Smooth muscle cell (in vitro differentiated cells): ENCODE measurements around the gene CDC25B. TPM values are rescaled to one million over a fixed set of nuclear protein-coding genes. Genes with fewer than 3 reads are reported as not detected.

ENCODE experiments used
- DNase-seq: peaks from one replicate; lab custom pipeline; 2025; ENCODE audit not compliant: unreplicated experiment; lab: John Stamatoyannopoulos, UW
- H2AFZ ChIP-seq: fragments of 200-600 bp; sonication (generic); 2 replicates; pipeline ENCODE4 v1.6.0; 2016; ENCODE audit warnings: antibody characterized with exemption, low read depth, mild to moderate bottlenecking
- H3F3A ChIP-seq: fragments of 200-600 bp; sonication (generic); 2 replicates; pipeline ENCODE4 v1.6.0; 2017; ENCODE audit warnings: antibody characterized with exemption, low read depth
- H3K27ac ChIP-seq: fragments of 200-600 bp; sonication (generic); 2 replicates; pipeline ENCODE4 v1.5.1; 2016; ENCODE audit warnings: low read depth, mild to moderate bottlenecking
- H3K27me3 ChIP-seq: fragments of 200-600 bp; sonication (generic); 2 replicates; pipeline ENCODE4 v1.6.1; 2016; ENCODE audit warnings: low read depth, mild to moderate bottlenecking
- H3K36me3 ChIP-seq: fragments of 200-600 bp; sonication (generic); 2 replicates; pipeline ENCODE4 v1.5.1; 2016; ENCODE audit warnings: low read depth
- H3K4me1 ChIP-seq: fragments of 200-600 bp; sonication (generic); 2 replicates; pipeline ENCODE4 v1.5.1; 2016; ENCODE audit warnings: low read depth
- H3K4me2 ChIP-seq: fragments of 200-600 bp; sonication (generic); 2 replicates; pipeline ENCODE4 v1.6.0; 2016; ENCODE audit warnings: mild to moderate bottlenecking
- H3K4me3 ChIP-seq: fragments of 200-600 bp; sonication (generic); 2 replicates; pipeline ENCODE4 v1.5.1; 2016; ENCODE audit warnings: mild to moderate bottlenecking
- H3K79me2 ChIP-seq: fragments of 200-600 bp; sonication (generic); 2 replicates; pipeline ENCODE4 v1.6.0; 2016; ENCODE audit warnings: low read depth, mild to moderate bottlenecking
- H3K9ac ChIP-seq: fragments of 200-600 bp; sonication (generic); 2 replicates; pipeline ENCODE4 v1.6.0; 2016; ENCODE audit warnings: low read depth
- H3K9me3 ChIP-seq: fragments of 200-600 bp; sonication (generic); replicated peaks from 2 replicates; pipeline ENCODE4 v1.5.1; 2016; ENCODE audit warnings: low read depth
- H4K20me1 ChIP-seq: fragments of 200-600 bp; sonication (generic); 2 replicates; pipeline ENCODE4 v1.6.0; 2016; ENCODE audit warnings: low read depth
- CTCF ChIP-seq: fragments of 200-600 bp; sonication (generic); IDR thresholded peaks from 2 replicates; pipeline ENCODE4 v1.5.1; 2017; ENCODE audit warnings: borderline replicate concordance, mild to moderate bottlenecking, antibody characterized with exemption; ENCODE audit not compliant: insufficient read depth, poor library complexity, severe bottlenecking
- WGBS: methylation state at CpG from one replicate; pipeline ENCODE4 v1.1.7; 2016; ENCODE audit warnings: low lambda C conversion rate; 5-methylcytosine and 5-hydroxymethylcytosine counted together
- polyA plus RNA-seq: library from polyadenylated mRNA; unstranded; fragments of >200 nt; fragmentation: Nextera tagmentation; extraction: Ambion mirVana; gene quantifications from 2 replicates; pipeline ENCODE4 v1.2.1, GENCODE V29; 2016
- total RNA-seq: library from RNA; depleted of rRNA; stranded (reverse); fragments of >200 nt; gene quantifications from 2 replicates; pipeline ENCODE4 v1.2.3, GENCODE V29; 2014

CDC25B gene
- total and polyA plus RNA-seq, 2 experiments from 2014 or later: 14.7 to 14.8 TPM

DNA sequence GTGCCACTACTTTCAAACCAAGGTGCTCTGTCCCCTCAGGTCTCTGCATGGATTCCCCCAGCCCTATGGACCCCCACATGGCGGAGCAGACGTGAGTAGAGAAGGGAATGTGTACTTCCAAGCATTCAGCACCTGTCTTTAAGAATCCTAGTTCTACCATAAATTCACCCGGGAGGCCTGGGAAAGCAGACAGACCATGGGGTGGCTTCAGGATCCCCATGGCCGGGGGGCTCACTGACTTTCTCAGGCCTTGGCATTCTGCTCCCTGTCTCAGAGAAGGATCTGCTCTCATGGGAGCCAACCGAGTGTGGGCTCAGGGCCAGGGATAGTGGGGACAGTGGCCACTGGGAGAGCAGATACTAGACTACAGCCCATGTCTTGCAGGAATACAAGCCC, 2.3 kb downstream of the CDC25B start:
- Histone ChIP-seq H4K20me1 (peaks cover 5% of the 10 kb centered on the region), H3K27ac (no peak overlapping the region), H3K27me3 (no peaks in the 10 kb centered on the region), H3K4me2 (peak overlapping the region; percentile 94), H3K9ac (no peak overlapping the region), H3K4me1 (peaks cover 23% of the 10 kb centered on the region), H3K4me3 (no peak overlapping the region), H3K9me3 (no peaks in the 10 kb centered on the region), H2AFZ (no peak overlapping the region), H3K36me3 (no peaks in the 10 kb centered on the region), H3F3A (no peaks in the 10 kb centered on the region), H3K79me2 (no peaks in the 10 kb centered on the region)
- DNase-seq: no peak
- WGBS: 93% methylated on average over 5 of the region's 5 CpGs
- TF ChIP-seq CTCF: no peak

DNA sequence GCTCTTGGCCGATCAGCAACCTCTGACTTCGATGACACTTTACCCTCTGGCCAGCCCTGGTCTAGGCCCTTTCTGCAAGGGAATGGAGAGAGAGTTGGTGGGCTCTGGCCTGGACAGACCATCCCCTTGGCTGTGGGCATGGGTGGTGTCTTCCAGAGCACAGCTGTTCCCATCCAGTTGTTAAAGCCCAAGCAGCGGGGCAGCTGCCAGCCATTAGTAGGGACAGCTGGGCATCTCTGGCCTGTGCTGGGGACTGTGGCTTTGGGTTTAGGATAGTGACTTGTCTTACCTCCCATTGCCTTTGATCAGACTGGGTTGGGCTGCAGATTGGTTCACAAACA, 2.8 kb downstream of the CDC25B start:
- no peak overlapping the region for H3K9ac ChIP-seq
- H3K4me1 ChIP-seq: peaks cover 23% of the 10 kb centered on the region
- no peaks in the 10 kb centered on the region for H3K79me2 ChIP-seq
- no peak for DNase-seq
- no peaks in the 10 kb centered on the region for H3K27me3 ChIP-seq
- WGBS: 95% methylated on average over 3 of the region's 3 CpGs
- H4K20me1 ChIP-seq: peaks cover 5% of the 10 kb centered on the region
- H3K4me2 ChIP-seq: no peak overlapping the region
- no peak overlapping the region for H2AFZ ChIP-seq
- no peak overlapping the region for H3K4me3 ChIP-seq
- no peaks in the 10 kb centered on the region for H3F3A ChIP-seq
- H3K9me3 ChIP-seq: no peaks in the 10 kb centered on the region
- H3K27ac ChIP-seq: no peak overlapping the region
- no peak for TF ChIP-seq CTCF
- H3K36me3 ChIP-seq: no peaks in the 10 kb centered on the region

DNA sequence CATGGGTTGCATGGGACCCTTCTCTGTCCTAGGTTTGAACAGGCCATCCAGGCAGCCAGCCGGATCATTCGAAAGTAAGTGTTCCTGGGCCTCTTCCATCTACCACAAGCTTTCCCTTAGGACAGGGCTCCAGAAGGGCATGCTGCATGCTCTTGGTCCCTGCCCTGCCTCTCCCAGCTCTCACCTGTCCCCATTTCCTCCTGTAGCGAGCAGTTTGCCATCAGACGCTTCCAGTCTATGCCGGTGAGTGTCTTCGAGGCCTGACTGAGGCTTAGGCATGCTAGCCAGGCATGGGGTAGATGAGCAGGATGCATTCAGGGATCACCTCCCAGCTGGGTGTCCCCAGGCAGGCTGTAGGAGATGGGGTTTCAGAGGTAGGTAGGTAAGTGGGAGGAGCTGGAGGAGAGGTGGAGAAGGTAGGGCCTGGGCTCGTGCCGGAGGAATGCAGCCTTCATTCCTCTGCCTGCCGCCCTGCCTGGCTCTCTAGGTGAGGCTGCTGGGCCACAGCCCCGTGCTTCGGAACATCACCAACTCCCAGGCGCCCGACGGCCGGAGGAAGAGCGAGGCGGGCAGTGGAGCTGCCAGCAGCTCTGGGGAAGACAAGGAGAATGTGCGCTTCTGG, 4.3 kb downstream of the CDC25B start:
- H3K79me2 ChIP-seq: no peaks in the 10 kb centered on the region
- H3K4me3 ChIP-seq: no peak overlapping the region
- no peak overlapping the region for H3K27ac ChIP-seq
- no peaks in the 10 kb centered on the region for H3K9me3 ChIP-seq
- 88% methylated on average over 18 of the region's 18 CpGs for WGBS
- DNase-seq: no peak
- no peaks in the 10 kb centered on the region for H3K36me3 ChIP-seq
- H2AFZ ChIP-seq: no peak overlapping the region
- no peaks in the 10 kb centered on the region for H3F3A ChIP-seq
- peaks cover 23% of the 10 kb centered on the region for H3K4me1 ChIP-seq
- TF ChIP-seq CTCF: no peak
- no peak overlapping the region for H3K9ac ChIP-seq
- H3K27me3 ChIP-seq: no peaks in the 10 kb centered on the region
- peaks cover 5% of the 10 kb centered on the region for H4K20me1 ChIP-seq
- no peak overlapping the region for H3K4me2 ChIP-seq

GRCh38 chr20:3800878-3801260, 4.8 kb downstream of the CDC25B start:
- Histone ChIP-seq H3K4me1 (peaks cover 23% of the 10 kb centered on the region), H3K4me2 (no peak overlapping the region), H3K9me3 (no peaks in the 10 kb centered on the region), H4K20me1 (peaks cover 5% of the 10 kb centered on the region), H2AFZ (no peak overlapping the region), H3K9ac (no peak overlapping the region), H3K27me3 (no peaks in the 10 kb centered on the region), H3K79me2 (no peaks in the 10 kb centered on the region), H3K4me3 (no peak overlapping the region), H3F3A (no peaks in the 10 kb centered on the region), H3K36me3 (no peaks in the 10 kb centered on the region), H3K27ac (no peak overlapping the region)
- WGBS: 96% methylated on average over 8 of the region's 8 CpGs
- no peak for TF ChIP-seq CTCF
- no peak for DNase-seq
